Mesenchymal stem cell (in vitro differentiated cells and primary cell): ENCODE results near the gene NR5A2.

ENCODE experiments used
- DNase-seq: peaks from one replicate; pipeline ENCODE4 v3.0.0-alpha.2; 2013
- H2AFZ ChIP-seq: one replicate; pipeline ENCODE4 v1.6.1; 2013; ENCODE audit warnings: low read depth, mild to moderate bottlenecking, control low read depth, inconsistent platforms, low read length, moderate library complexity
- H2AK5ac ChIP-seq: 2 replicates; pipeline ENCODE4 v1.6.1; 2013; ENCODE audit warnings: low read length, moderate library complexity, mild to moderate bottlenecking, inconsistent platforms; ENCODE audit not compliant: severe bottlenecking
- H2BK120ac ChIP-seq: one replicate; pipeline ENCODE4 v1.6.1; 2013; ENCODE audit warnings: low read depth, mild to moderate bottlenecking, inconsistent platforms, low read length, moderate library complexity
- H2BK12ac ChIP-seq, 2 experiments: one replicate each; pipeline ENCODE4 v1.6.1; 2013; ENCODE audit warnings: inconsistent platforms in 2 of 2, low read length in 2 of 2, mild to moderate bottlenecking in 2 of 2, moderate library complexity in 2 of 2, control low read depth in 1 of 2
- H2BK15ac ChIP-seq: one replicate; pipeline ENCODE4 v1.6.1; 2013; ENCODE audit warnings: mild to moderate bottlenecking, low read depth, inconsistent platforms; ENCODE audit not compliant: poor library complexity, severe bottlenecking
- H2BK5ac ChIP-seq: 2 replicates; pipeline ENCODE4 v1.6.1; 2013; ENCODE audit warnings: low read depth, mild to moderate bottlenecking, low read length, control low read depth, inconsistent platforms; ENCODE audit not compliant: poor library complexity, severe bottlenecking
- H3K14ac ChIP-seq, 2 experiments: one replicate each; pipeline ENCODE4 v1.6.1; 2013; ENCODE audit warnings: inconsistent platforms in 2 of 2, low read length in 2 of 2, control low read depth in 1 of 2, mild to moderate bottlenecking in 1 of 2, moderate library complexity in 1 of 2
- H3K18ac ChIP-seq, 2 experiments: one replicate each; pipeline ENCODE4 v1.6.1; 2013; ENCODE audit warnings: inconsistent platforms in 2 of 2, low read length in 2 of 2, control low read depth in 1 of 2, low read depth in 1 of 2, mild to moderate bottlenecking in 1 of 2
- H3K23ac ChIP-seq, 2 experiments: one replicate each; pipeline ENCODE4 v1.6.1; 2013; ENCODE audit warnings: inconsistent platforms in 2 of 2, low read length in 2 of 2, mild to moderate bottlenecking in 2 of 2, moderate library complexity in 2 of 2, control low read depth in 1 of 2
- H3K27ac ChIP-seq: 2 replicates; pipeline ENCODE4 v1.5.1; 2013; ENCODE audit warnings: mild to moderate bottlenecking, moderate library complexity, low read length, control low read depth, inconsistent platforms; ENCODE audit not compliant: poor library complexity, severe bottlenecking
- H3K27me3 ChIP-seq, 2 experiments: 2 replicates each; pipeline versions ENCODE4 v1.6.1 to v1.7.0; 2013; ENCODE audit warnings: low read length in 2 of 2, mild to moderate bottlenecking in 2 of 2, moderate library complexity in 2 of 2, control low read depth in 1 of 2, inconsistent platforms in 1 of 2; ENCODE audit not compliant: control insufficient read depth in 1 of 2, insufficient read depth in 1 of 2
- H3K36me3 ChIP-seq, 2 experiments: 2 replicates each; pipeline versions ENCODE4 v1.6.1 to v1.7.0; 2013; ENCODE audit warnings: low read length in 2 of 2, control low read depth in 1 of 2, inconsistent platforms in 1 of 2, low read depth in 1 of 2, mild to moderate bottlenecking in 1 of 2; ENCODE audit not compliant: insufficient read depth in 2 of 2, control insufficient read depth in 1 of 2
- H3K4ac ChIP-seq, 2 experiments: one replicate each; pipeline ENCODE4 v1.6.1; 2013; ENCODE audit warnings: inconsistent platforms in 2 of 2, low read length in 2 of 2, mild to moderate bottlenecking in 2 of 2, moderate library complexity in 2 of 2, control low read depth in 1 of 2, low read depth in 1 of 2
- H3K4me1 ChIP-seq: 2 replicates; pipeline ENCODE4 v1.6.1; 2013; ENCODE audit warnings: low read depth, low read length, control low read depth; ENCODE audit not compliant: control insufficient read depth, insufficient read depth
- H3K4me2 ChIP-seq: 2 replicates; pipeline ENCODE4 v1.6.1; 2013; ENCODE audit warnings: low read length, mild to moderate bottlenecking, inconsistent platforms; ENCODE audit not compliant: poor library complexity, severe bottlenecking
- H3K4me3 ChIP-seq, 2 experiments: 2 replicates each; pipeline versions ENCODE4 v1.5.1 to v1.7.0; 2013; ENCODE audit warnings: low read length in 2 of 2, mild to moderate bottlenecking in 2 of 2, control low read depth in 1 of 2, low read depth in 1 of 2; ENCODE audit not compliant: insufficient read depth in 1 of 2
- H3K79me1 ChIP-seq: replicated peaks from 2 replicates; pipeline ENCODE4 v1.6.1; 2013; ENCODE audit warnings: mild to moderate bottlenecking, control low read depth, low read length, inconsistent platforms; ENCODE audit not compliant: poor library complexity, severe bottlenecking
- H3K9ac ChIP-seq: 2 replicates; pipeline ENCODE4 v1.7.0; 2013; ENCODE audit warnings: mild to moderate bottlenecking, low read length, moderate library complexity
- H3K9me3 ChIP-seq: 2 replicates; pipeline ENCODE4 v1.7.0; 2013; ENCODE audit warnings: mild to moderate bottlenecking, low read length; ENCODE audit not compliant: control insufficient read depth
- H4K8ac ChIP-seq: one replicate; pipeline ENCODE4 v1.6.1; 2013; ENCODE audit warnings: inconsistent platforms, mild to moderate bottlenecking, low read length, moderate library complexity
- H4K91ac ChIP-seq: one replicate; pipeline ENCODE4 v1.6.1; 2013; ENCODE audit warnings: mild to moderate bottlenecking, low read length, inconsistent platforms
- WGBS: methylation state at CpG from one replicate; pipeline ENCODE4 v1.1.7; 2013; ENCODE audit warnings: mixed read lengths; 5-methylcytosine and 5-hydroxymethylcytosine counted together

Gene NR5A2

DNA sequence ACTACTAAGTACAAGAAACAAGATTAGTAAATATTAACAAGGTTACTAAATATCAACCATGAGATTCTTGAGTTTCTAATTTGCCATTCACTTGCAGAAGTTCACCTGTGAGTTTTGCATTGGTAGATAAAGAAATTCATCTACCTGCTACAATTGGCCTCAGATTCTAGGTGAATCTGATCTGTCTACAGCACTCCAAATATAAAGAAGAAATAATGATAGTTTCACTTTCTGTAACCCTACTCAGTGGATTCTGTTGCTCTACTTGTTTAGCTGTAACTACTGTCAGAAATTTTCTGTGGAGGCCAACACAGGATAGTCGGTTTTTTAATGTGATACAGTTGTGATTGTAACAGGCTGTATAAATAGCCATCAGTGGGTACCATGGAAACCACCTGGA, 118.6 kb downstream of the NR5A2 start:
- no peaks in the 10 kb centered on the region for H3K9me3 ChIP-seq
- H3K14ac ChIP-seq: no peak overlapping the region
- no peaks in the 10 kb centered on the region for H3K36me3 ChIP-seq
- H3K27me3 ChIP-seq: no peaks in the 10 kb centered on the region
- no peak overlapping the region for H3K4me3 ChIP-seq
- no peak overlapping the region for H4K91ac ChIP-seq
- H2BK120ac ChIP-seq: no peak overlapping the region
- H2BK5ac ChIP-seq: no peak overlapping the region
- H3K4ac ChIP-seq: no peak overlapping the region
- no peak overlapping the region for H3K23ac ChIP-seq
- H2BK12ac ChIP-seq: no peak overlapping the region
- H3K9ac ChIP-seq: no peak overlapping the region
- no peak for DNase-seq
- H2AK5ac ChIP-seq: no peak overlapping the region
- no peaks in the 10 kb centered on the region for H3K79me1 ChIP-seq
- no peak overlapping the region for H3K18ac ChIP-seq
- no peak overlapping the region for H3K4me2 ChIP-seq
- no peak overlapping the region for H2BK15ac ChIP-seq
- H4K8ac ChIP-seq: no peak overlapping the region
- WGBS: 78% methylated on average over 1 of the region's 1 CpG
- H3K4me1 ChIP-seq: no peaks in the 10 kb centered on the region
- no peak overlapping the region for H3K27ac ChIP-seq
- no peak overlapping the region for H2AFZ ChIP-seq

- no peak overlapping the region for H2AK5ac ChIP-seq
- H4K91ac ChIP-seq: no peak overlapping the region
- no peak overlapping the region for H3K23ac ChIP-seq
- no peak overlapping the region for H2BK15ac ChIP-seq
- 95% methylated on average over 13 of the region's 13 CpGs for WGBS
- no peaks in the 10 kb centered on the region for H3K27me3 ChIP-seq
- no peaks in the 10 kb centered on the region for H3K36me3 ChIP-seq
- H3K27ac ChIP-seq: no peak overlapping the region
- H2BK120ac ChIP-seq: no peak overlapping the region
- no peak for DNase-seq
- no peaks in the 10 kb centered on the region for H3K4me1 ChIP-seq
- no peaks in the 10 kb centered on the region for H3K79me1 ChIP-seq
- no peak overlapping the region for H3K4ac ChIP-seq
- no peak overlapping the region for H2BK12ac ChIP-seq
- no peaks in the 10 kb centered on the region for H3K9me3 ChIP-seq
- no peak overlapping the region for H3K9ac ChIP-seq
- no peak overlapping the region for H3K18ac ChIP-seq
- no peak overlapping the region for H2AFZ ChIP-seq
- no peak overlapping the region for H2BK5ac ChIP-seq
- no peak overlapping the region for H3K4me3 ChIP-seq
- no peak overlapping the region for H3K4me2 ChIP-seq
- no peak overlapping the region for H4K8ac ChIP-seq
- no peak overlapping the region for H3K14ac ChIP-seq
Observed at GRCh38 chr1:200147094-200147493, 119.6 kb downstream of the NR5A2 start.

GRCh38 chr1:200147742-200148141, 120.2 kb downstream of the NR5A2 start:
- Histone ChIP-seq H2AFZ (no peak overlapping the region), H2BK5ac (no peak overlapping the region), H3K9ac (no peak overlapping the region), H3K27ac (no peak overlapping the region), H3K18ac (peak overlapping the region in 1 of 2 experiments; percentile 14), H3K23ac (no peak overlapping the region), H2BK120ac (no peak overlapping the region), H3K36me3 (no peaks in the 10 kb centered on the region), H3K9me3 (no peaks in the 10 kb centered on the region), H2AK5ac (no peak overlapping the region), H4K8ac (peak overlapping the region; percentile 7), H2BK15ac (no peak overlapping the region), H4K91ac (peak overlapping the region; percentile 23), H3K4me2 (no peak overlapping the region), H3K14ac (no peak overlapping the region), H2BK12ac (no peak overlapping the region), H3K4me1 (no peaks in the 10 kb centered on the region), H3K27me3 (no peaks in the 10 kb centered on the region), H3K4ac (no peak overlapping the region), H3K4me3 (no peak overlapping the region), H3K79me1 (no peaks in the 10 kb centered on the region)
- over 99% methylated on average over 40 of the region's 40 CpGs for WGBS
- DNase-seq: no peak

- Histone ChIP-seq H3K4ac (no peak overlapping the region), H3K9me3 (no peaks in the 10 kb centered on the region), H3K14ac (no peak overlapping the region)
Observed at GRCh38 chr1:200150006-200150405, 122.5 kb downstream of the NR5A2 start.

More at GRCh38 chr1:200150006-200150405, 122.5 kb downstream of the NR5A2 start:
- H3K79me1 ChIP-seq: no peaks in the 10 kb centered on the region
- no peak overlapping the region for H4K8ac ChIP-seq
- DNase-seq: no peak
- H3K4me2 ChIP-seq: no peak overlapping the region
- H3K27ac ChIP-seq: no peak overlapping the region
- no peak overlapping the region for H3K9ac ChIP-seq
- no peak overlapping the region for H2AK5ac ChIP-seq
- no peaks in the 10 kb centered on the region for H3K36me3 ChIP-seq
- H2BK15ac ChIP-seq: no peak overlapping the region
- no peak overlapping the region for H2BK5ac ChIP-seq
- H3K18ac ChIP-seq: no peak overlapping the region
- no peak overlapping the region for H2BK12ac ChIP-seq
- H4K91ac ChIP-seq: no peak overlapping the region
- no peak overlapping the region for H2BK120ac ChIP-seq
- H3K27me3 ChIP-seq: no peaks in the 10 kb centered on the region
- H3K23ac ChIP-seq: no peak overlapping the region
- H2AFZ ChIP-seq: no peak overlapping the region
- H3K4me1 ChIP-seq: no peaks in the 10 kb centered on the region
- no peak overlapping the region for H3K4me3 ChIP-seq
